HFFc6 (cell line): ENCODE measurements around the gene KDM6A. TPM values are rescaled to one million over a fixed set of nuclear protein-coding genes. Genes with fewer than 3 reads are reported as not detected.
"Not testable (repeated sequence)": the region's sequence is repeated elsewhere in the genome, so short reads cannot be mapped to it uniquely, and the experiment has no call there.

Source experiments
- DNase-seq: peaks from one replicate; pipeline ENCODE4 v3.0.0-alpha.2; 2018
- H3K27ac Mint-ChIP-seq: 2 replicates; pipeline ENCODE4 v1.8.0; 2020; ENCODE audit warnings: mild to moderate bottlenecking, mixed read lengths
- H3K27me3 Mint-ChIP-seq: 2 replicates; pipeline ENCODE4 v1.8.0; 2021; ENCODE audit warnings: mild to moderate bottlenecking, moderate library complexity, mixed read lengths; ENCODE audit not compliant: insufficient read depth
- H3K36me3 Mint-ChIP-seq: 2 replicates; pipeline ENCODE4 v1.8.0; 2021; ENCODE audit warnings: low read depth, mixed read lengths
- H3K4me1 Mint-ChIP-seq: 2 replicates; pipeline ENCODE4 v1.8.0; 2020; ENCODE audit warnings: low read depth, mixed read lengths
- H3K4me3 Mint-ChIP-seq: 2 replicates; pipeline ENCODE4 v1.8.0; 2020; ENCODE audit warnings: mild to moderate bottlenecking, moderate library complexity, mixed read lengths
- H3K9me3 Mint-ChIP-seq: 2 replicates; pipeline ENCODE4 v1.8.0; 2020; ENCODE audit warnings: mild to moderate bottlenecking, mixed read lengths
- CTCF ChIP-seq: fragments of 200-600 bp; sonication (generic); IDR thresholded peaks from 2 replicates; pipeline ENCODE4 v1.5.0; 2021; ENCODE audit warnings: antibody characterized with exemption, mild to moderate bottlenecking
- total RNA-seq, 6 experiments: library from RNA; stranded (reverse); fragmentation: NEBNext Ultra II Directional; extraction: Animal tissue kit (Norgen Biotek cat#: 25700); gene quantifications; 2 replicates in 1 of 6; 3 replicates in 5 of 6; pipeline ENCODE4 v1.2.3, GENCODE V29; 2021

The KDM6A gene
- total RNA-seq, 6 experiments from 2014 or later: 6.4 to 14.3 (median 9.0) TPM

GRCh38 chrX:45031830-45032378 lies 158.9 kb downstream of the KDM6A start:
- DNase-seq: no peak
- peaks cover 5% of the 10 kb centered on the region; the same call in 1 of the 2 replicates for H3K4me1 Mint-ChIP-seq
- no peaks in the 10 kb centered on the region for H3K36me3 Mint-ChIP-seq
- no peak overlapping the region for H3K4me3 Mint-ChIP-seq
- H3K27me3 Mint-ChIP-seq: no peaks in the 10 kb centered on the region
- H3K9me3 Mint-ChIP-seq: no peaks in the 10 kb centered on the region
- TF ChIP-seq CTCF: no peak
- H3K27ac Mint-ChIP-seq: no peak overlapping the region

DNA sequence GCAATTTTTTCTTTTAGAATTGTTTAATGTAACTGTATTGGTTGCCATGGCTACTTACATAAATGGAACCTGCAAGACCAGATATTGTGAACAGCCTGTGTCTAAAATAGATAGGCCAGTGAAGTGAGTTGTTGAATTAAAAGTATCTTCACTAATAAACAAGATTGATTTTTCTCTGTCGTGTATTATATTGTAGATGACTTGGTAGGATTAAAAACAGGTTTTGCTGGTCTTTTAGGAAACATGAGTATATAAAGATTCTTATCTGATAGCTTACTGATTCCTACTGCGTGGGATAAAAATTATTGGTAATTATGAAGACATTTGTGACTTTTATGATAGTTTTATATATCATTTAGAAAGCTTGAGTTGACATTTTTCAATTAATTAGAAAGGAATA lies 162.1 kb downstream of the KDM6A start:
- H3K9me3 Mint-ChIP-seq: no peaks in the 10 kb centered on the region
- no peaks in the 10 kb centered on the region for H3K27me3 Mint-ChIP-seq
- peaks cover 12% of the 10 kb centered on the region; the same call in 1 of the 2 replicates for H3K36me3 Mint-ChIP-seq
- no peak for TF ChIP-seq CTCF
- H3K4me1 Mint-ChIP-seq: peaks cover 5% of the 10 kb centered on the region; the same call in 1 of the 2 replicates
- no peak overlapping the region for H3K27ac Mint-ChIP-seq
- H3K4me3 Mint-ChIP-seq: no peak overlapping the region
- no peak for DNase-seq

DNA sequence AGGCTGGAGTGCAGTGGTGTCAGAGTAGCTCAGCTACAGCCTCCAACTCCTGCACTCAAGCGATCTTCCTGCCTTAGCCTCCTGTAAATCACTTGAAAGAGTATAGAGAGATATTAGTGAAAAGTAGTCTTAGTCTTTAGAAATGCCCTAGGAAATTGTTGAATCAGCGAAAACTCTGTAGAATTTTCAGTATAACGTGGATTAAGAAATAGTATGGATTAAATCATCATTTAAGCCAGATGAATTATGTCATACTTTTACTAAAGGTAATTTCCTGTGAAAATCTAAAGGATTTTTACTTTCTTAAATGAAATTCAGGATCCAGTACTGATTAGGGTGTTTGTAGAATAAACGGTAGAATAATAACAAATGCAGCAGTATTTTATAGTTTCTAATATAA lies 163.2 kb downstream of the KDM6A start:
- peaks cover 12% of the 10 kb centered on the region; the same call in 1 of the 2 replicates for H3K36me3 Mint-ChIP-seq
- no peak for DNase-seq
- TF ChIP-seq CTCF: no peak
- no peak overlapping the region for H3K4me3 Mint-ChIP-seq
- H3K4me1 Mint-ChIP-seq: peaks cover 5% of the 10 kb centered on the region; the same call in 1 of the 2 replicates
- H3K9me3 Mint-ChIP-seq: no peaks in the 10 kb centered on the region
- no peaks in the 10 kb centered on the region for H3K27me3 Mint-ChIP-seq
- H3K27ac Mint-ChIP-seq: no peak overlapping the region

DNA sequence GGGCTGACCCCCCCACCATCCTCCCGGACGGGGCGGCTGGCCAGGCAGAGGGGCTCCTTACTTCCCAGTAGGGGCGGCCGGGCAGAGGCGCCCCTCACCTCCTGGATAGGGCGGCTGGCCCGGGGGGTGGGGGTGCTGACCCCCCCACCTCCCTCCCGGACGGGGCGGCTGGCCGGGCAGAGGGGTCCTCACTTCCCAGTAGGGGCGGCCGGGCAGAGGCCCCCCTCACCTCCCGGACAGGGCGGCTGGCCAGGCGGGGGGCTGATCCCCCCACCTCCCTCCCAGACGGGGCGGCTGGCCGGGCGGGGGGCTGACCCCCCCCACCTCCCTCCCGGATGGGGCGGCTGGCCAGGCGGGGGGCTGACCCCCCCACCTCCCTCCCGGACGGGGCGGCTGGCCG lies 167.1 kb downstream of the KDM6A start:
- not testable (repeated sequence) for DNase-seq, H3K9me3 Mint-ChIP-seq, H3K27ac Mint-ChIP-seq

GRCh38 chrX:45046417-45046816 lies 173.4 kb downstream of the KDM6A start:
- H3K4me3 Mint-ChIP-seq: no peak overlapping the region
- no peaks in the 10 kb centered on the region for H3K36me3 Mint-ChIP-seq
- no peak for TF ChIP-seq CTCF
- peak overlapping the region; percentile 30; the same call in 1 of the 2 replicates for H3K27ac Mint-ChIP-seq
- no peaks in the 10 kb centered on the region for H3K9me3 Mint-ChIP-seq
- H3K27me3 Mint-ChIP-seq: no peaks in the 10 kb centered on the region; the same call in 1 of the 2 replicates
- H3K4me1 Mint-ChIP-seq: 0 out of 2 replicates have a peak, but pooled peaks cover 4% of the 10 kb centered on the region
- DNase-seq: no peak

More for the DNA sequence above, 167.1 kb downstream of the KDM6A start:
- H3K4me1 Mint-ChIP-seq, H3K27me3 Mint-ChIP-seq, H3K4me3 Mint-ChIP-seq: not testable (repeated sequence)
- H3K36me3 Mint-ChIP-seq: peaks cover 12% of the 10 kb centered on the region; the same call in 1 of the 2 replicates

DNA sequence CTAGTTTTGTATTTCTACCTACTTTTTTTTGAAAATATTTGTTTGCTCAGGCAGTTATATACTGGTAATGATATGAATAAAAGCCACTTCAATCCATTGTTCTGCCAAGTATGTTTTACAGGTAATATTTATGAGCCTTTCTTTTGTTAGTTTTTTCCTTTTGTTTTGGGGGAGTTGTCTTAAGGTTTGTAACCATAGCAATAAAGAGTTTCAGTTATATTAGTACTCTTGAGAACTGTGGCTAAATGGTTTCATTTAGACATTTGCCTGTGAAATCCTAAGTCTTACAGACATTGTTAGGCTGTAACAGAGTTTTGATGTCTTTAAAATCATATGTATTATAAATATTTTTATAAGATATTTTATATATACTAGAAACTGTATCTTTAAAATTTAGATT lies 177.6 kb downstream of the KDM6A start:
- DNase-seq: no peak
- no peaks in the 10 kb centered on the region; the same call in 1 of the 2 replicates for H3K27me3 Mint-ChIP-seq
- no peak overlapping the region for H3K4me3 Mint-ChIP-seq
- 0 out of 2 replicates have a peak, but pooled peaks cover 4% of the 10 kb centered on the region for H3K4me1 Mint-ChIP-seq
- no peak for TF ChIP-seq CTCF
- H3K9me3 Mint-ChIP-seq: no peaks in the 10 kb centered on the region
- no peaks in the 10 kb centered on the region for H3K36me3 Mint-ChIP-seq
- H3K27ac Mint-ChIP-seq: no peak overlapping the region; the same call in 1 of the 2 replicates
